Measurements from ENCODE around the gene CIAO3.

DNA sequence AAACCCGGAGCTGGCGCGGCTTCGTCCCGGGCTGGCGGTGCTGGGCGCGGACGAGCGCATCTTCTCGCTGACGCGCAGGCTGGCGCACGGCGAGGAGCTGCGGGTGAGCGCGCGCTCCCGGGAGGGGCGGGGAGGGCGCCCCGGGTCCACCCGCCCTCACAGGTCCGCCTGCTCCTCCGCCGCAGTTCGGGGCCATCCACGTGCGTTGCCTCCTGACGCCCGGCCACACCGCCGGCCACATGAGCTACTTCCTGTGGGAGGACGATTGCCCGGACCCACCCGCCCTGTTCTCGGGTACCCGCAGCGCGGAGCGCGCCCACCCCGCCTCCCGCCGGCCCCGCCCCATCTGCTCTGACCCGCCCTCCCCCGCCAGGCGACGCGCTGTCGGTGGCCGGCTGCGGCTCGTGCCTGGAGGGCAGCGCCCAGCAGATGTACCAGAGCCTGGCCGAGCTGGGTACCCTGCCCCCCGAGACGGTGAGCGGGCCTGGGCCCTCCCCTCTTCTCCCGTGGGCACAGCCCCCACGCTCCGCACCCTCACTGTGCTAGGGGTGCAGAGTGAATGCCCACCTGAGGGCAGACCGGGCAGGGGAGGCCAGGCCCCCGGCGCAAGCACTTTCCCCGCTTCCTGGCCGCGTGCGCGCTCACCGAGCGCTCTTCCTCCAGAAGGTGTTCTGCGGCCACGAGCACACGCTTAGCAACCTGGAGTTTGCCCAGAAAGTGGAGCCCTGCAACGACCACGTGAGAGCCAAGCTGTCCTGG, 12.5 kb downstream of the CIAO3 start:
- TF ChIP-seq POLR2A (IDR thresholded peaks at IDR 0.05; ENCODE audit: low read length) (no peak), GATA1 (IDR thresholded peaks at IDR 0.05; ENCODE audit: low read depth, low read length) (no peak)
